Type B pancreatic cell (in vitro differentiated cells): ENCODE data around the gene STK11IP. TPM values are rescaled to one million over a fixed set of nuclear protein-coding genes. Genes with fewer than 3 reads are reported as not detected.

Source experiments
- DNase-seq: peaks from one replicate; pipeline ENCODE4 v3.0.0; 2021; ENCODE audit warnings: mixed read lengths; ENCODE audit not compliant: unreplicated experiment; ENCODE audit errors: extremely low spot score
- H3K27ac Mint-ChIP-seq: 2 replicates; pipeline ENCODE4 v1.8.0; 2021; ENCODE audit warnings: mild to moderate bottlenecking, mixed read lengths
- H3K27me3 Mint-ChIP-seq: 2 replicates; pipeline ENCODE4 v1.8.0; 2021; ENCODE audit warnings: mixed read lengths
- H3K36me3 Mint-ChIP-seq: 2 replicates; pipeline ENCODE4 v1.8.0; 2021; ENCODE audit warnings: mixed read lengths
- H3K4me1 Mint-ChIP-seq: one replicate; pipeline ENCODE4 v1.8.0; 2021; ENCODE audit warnings: mixed read lengths; ENCODE audit not compliant: unreplicated experiment
- H3K4me3 Mint-ChIP-seq: 2 replicates; pipeline ENCODE4 v1.8.0; 2021; ENCODE audit warnings: mild to moderate bottlenecking, mixed read lengths
- H3K9me3 Mint-ChIP-seq: 2 replicates; pipeline ENCODE4 v1.8.0; 2021; ENCODE audit warnings: mixed read lengths
- total RNA-seq: library from RNA; stranded (reverse); gene quantifications from 2 replicates; pipeline ENCODE4 v1.2.1, GENCODE V29; 2021; ENCODE audit warnings: low replicate concordance
- TF ChIP-seq, protein P1 (sequence below): fragments of 200-600 bp; sonication (generic); conservative IDR thresholded peaks from 2 replicates; pipeline ENCODE4 v1.5.0; 2021; ENCODE audit warnings: antibody characterized with exemption, mild to moderate bottlenecking

Gene STK11IP
- total RNA-seq, 1 donor from 2014 or later = 42.5 TPM

- Mint-ChIP-seq H3K4me1 (no peaks in the 10 kb centered on the region), H3K27ac (no peak overlapping the region), H3K9me3 (no peaks in the 10 kb centered on the region), H3K4me3 (no peak overlapping the region), H3K27me3 (no peaks in the 10 kb centered on the region), H3K36me3 (peaks cover 11% of the 10 kb centered on the region)
- TF ChIP-seq, protein P1, sequence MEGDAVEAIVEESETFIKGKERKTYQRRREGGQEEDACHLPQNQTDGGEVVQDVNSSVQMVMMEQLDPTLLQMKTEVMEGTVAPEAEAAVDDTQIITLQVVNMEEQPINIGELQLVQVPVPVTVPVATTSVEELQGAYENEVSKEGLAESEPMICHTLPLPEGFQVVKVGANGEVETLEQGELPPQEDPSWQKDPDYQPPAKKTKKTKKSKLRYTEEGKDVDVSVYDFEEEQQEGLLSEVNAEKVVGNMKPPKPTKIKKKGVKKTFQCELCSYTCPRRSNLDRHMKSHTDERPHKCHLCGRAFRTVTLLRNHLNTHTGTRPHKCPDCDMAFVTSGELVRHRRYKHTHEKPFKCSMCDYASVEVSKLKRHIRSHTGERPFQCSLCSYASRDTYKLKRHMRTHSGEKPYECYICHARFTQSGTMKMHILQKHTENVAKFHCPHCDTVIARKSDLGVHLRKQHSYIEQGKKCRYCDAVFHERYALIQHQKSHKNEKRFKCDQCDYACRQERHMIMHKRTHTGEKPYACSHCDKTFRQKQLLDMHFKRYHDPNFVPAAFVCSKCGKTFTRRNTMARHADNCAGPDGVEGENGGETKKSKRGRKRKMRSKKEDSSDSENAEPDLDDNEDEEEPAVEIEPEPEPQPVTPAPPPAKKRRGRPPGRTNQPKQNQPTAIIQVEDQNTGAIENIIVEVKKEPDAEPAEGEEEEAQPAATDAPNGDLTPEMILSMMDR = no peak
- DNase-seq = no peak
Measured at GRCh38 chr2:219614076-219614860, 16.6 kb downstream of the STK11IP start.

- Mint-ChIP-seq H3K27me3 (no peaks in the 10 kb centered on the region), H3K27ac (no peak overlapping the region), H3K36me3 (peaks cover 11% of the 10 kb centered on the region), H3K4me3 (no peak overlapping the region), H3K4me1 (no peaks in the 10 kb centered on the region), H3K9me3 (no peaks in the 10 kb centered on the region)
- TF ChIP-seq, protein P1 = no peak
- no peak for DNase-seq
Measured at GRCh38 chr2:219615036-219615435, 17.4 kb downstream of the STK11IP start.

GRCh38 chr2:219615894-219616293, 18.2 kb downstream of the STK11IP start:
- Mint-ChIP-seq H3K4me1 (no peaks in the 10 kb centered on the region), H3K9me3 (no peaks in the 10 kb centered on the region), H3K27me3 (no peaks in the 10 kb centered on the region), H3K27ac (no peak overlapping the region), H3K4me3 (no peak overlapping the region), H3K36me3 (peaks cover 9% of the 10 kb centered on the region)
- TF ChIP-seq, protein P1 = no peak
- no peak for DNase-seq

DNA sequence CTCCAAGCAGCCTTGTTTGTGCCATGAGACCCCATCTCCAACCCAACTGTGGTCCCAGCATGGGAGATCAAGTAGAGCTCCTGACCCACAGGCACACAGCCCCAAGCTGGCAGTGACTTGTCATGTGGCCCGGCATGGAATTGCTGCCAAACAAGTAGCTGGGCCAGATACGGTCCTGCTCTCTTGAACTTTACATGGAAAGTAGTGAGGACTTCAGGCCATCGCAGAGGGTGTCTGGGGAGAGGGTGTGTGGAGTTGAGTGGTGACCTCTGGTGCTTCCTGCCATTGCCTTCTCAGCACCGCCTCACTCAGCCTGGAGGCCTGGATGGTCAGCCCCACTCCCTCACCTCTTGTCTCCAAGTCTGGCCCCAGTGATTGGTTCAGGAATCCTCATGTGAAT, 18.9 kb downstream of the STK11IP start:
- Mint-ChIP-seq H3K4me3 (no peak overlapping the region), H3K27ac (no peak overlapping the region), H3K27me3 (no peaks in the 10 kb centered on the region), H3K4me1 (no peaks in the 10 kb centered on the region), H3K36me3 (peaks cover 5% of the 10 kb centered on the region), H3K9me3 (no peaks in the 10 kb centered on the region)
- DNase-seq = no peak
- TF ChIP-seq, protein P1 = no peak

DNA sequence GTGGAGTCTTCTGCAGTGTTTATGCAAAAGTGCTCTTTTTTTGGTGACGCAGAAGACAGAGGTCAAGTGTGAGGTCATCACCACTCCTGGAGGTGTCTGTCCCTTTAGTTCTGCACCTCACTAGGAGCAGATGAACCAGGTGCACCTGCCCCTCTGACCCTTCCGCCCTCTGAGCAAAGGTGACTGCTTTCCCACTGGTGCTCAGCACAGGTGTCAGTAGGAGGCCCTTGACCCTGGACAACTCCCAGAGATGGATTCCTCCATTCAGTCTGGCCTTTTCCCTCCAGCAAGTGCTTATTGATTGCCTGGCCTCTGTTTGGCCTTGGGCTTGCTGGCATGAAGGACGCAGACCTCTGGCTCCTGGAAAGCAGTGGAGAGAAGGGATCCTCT, 21.1 kb downstream of the STK11IP start:
- Mint-ChIP-seq H3K27me3 (peaks cover 4% of the 10 kb centered on the region), H3K27ac (no peak overlapping the region), H3K36me3 (no peaks in the 10 kb centered on the region), H3K4me3 (no peak overlapping the region), H3K4me1 (no peaks in the 10 kb centered on the region), H3K9me3 (no peaks in the 10 kb centered on the region)
- TF ChIP-seq, protein P1 = no peak
- no peak for DNase-seq
